ENCODE results near the gene LZTR1.

LZTR1 gene

DNA sequence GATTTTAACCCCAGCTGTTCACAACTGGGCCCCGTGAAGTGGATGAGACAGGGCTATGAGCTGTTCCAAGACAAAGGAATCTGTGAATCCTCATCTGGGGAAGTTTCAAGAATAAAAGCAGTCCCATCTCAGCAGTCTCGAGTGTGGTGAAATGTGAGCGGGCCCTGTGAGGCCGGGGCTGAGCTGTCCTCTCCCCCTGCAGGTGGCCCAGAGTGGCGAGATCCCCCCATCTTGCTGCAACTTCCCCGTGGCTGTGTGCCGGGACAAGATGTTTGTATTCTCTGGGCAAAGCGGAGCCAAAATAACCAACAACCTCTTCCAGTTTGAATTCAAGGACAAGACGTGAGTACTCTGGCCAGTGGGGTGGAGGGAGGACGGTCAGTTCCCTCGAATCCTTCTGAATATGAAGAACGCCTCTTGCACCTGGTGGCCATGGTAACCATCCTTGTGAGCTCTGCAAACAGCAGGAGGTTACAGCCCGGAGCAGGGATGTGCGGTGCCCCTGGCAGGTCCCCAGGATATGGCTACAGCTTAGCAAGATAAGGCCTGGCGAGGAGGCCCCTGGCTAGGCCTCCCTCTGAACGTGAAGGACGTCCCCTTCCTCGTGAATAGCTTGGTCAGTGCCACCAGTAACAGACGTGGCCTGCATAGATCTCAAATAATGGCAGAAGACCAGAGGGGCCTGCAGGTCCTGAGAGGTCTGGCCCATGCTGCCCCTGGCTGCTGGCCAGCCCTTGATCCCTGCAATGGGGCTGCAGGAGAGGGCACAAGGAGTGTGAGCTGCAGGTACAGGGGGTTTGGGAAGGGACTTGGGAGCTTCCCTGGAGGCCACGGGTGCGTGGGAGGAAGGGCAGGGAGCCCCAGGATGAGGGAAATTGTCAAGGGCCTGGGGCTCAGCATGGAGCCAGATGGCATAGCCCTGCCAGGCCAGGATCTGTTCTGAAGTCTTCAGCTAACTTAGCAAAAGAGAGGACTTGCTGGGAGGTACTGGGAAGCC, 8.4 kb downstream of the LZTR1 start:
- Mint-ChIP-seq H3K27ac (no peak overlapping the region), H3K36me3 (peaks cover 12% of the 10 kb centered on the region), H3K9me3 (no peaks in the 10 kb centered on the region), H3K4me3 (no peak overlapping the region), H3K27me3 (no peaks in the 10 kb centered on the region), H3K4me1 (peaks cover 2% of the 10 kb centered on the region)
- ATAC-seq (ENCODE audit: low read depth) (no peak), DNase-seq (ENCODE audit: low spot score in 2 of 2) (no peak)

DNA sequence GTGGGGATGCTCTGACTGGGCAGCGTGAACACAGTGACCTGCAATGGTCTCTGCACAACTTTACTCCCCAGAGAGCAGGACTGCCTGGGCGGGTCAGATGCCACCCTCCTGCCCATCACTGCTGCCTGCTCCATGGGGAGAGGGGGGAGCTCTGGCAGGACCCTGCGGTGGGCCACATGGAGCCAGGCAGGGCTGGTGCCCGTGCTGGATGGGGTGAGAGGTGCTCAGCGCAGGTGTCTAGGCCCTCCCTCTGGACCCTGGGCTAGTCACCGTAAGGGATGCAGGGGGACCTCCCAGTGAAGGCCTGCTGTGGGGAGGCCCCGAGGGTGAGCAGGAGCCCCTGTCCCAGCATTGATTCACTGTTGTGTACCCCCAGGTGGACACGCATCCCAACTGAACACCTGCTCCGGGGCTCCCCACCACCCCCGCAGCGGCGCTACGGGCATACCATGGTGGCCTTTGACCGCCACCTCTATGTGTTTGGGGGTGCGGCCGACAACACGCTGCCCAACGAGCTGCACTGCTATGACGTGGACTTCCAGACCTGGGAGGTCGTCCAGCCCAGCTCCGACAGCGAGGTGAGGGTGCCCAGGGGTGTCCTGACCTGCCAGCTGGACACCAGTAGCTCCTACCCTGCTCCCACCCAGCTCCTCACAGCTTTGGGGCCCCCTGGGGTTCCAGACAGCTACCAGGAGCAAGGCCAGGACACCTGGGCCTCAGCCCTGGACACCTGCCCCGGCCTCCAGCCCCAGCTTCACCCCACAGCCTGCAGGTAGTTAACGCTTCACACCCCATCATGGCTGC, 9.4 kb downstream of the LZTR1 start:
- peaks cover 10% of the 10 kb centered on the region for H3K36me3 Mint-ChIP-seq

DNA sequence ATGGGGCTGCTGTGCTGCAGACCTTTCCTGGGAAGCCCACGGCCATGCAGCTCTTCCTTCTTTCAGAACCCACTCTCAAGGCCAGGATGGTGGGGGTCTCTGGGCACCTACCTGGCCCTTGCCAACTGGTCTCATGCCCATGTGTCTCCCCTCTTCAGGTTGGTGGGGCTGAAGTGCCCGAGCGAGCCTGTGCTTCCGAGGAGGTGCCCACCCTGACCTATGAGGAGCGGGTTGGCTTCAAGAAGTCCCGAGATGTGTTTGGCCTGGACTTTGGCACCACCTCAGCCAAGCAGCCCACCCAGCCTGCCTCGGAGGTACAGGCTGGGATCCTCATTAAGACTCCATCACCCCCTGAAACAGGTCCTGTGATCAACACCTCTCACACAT, 10.0 kb downstream of the LZTR1 start:
- Mint-ChIP-seq H3K4me3 (no peak overlapping the region), H3K27ac (no peak overlapping the region)

More for the DNA sequence above, 9.4 kb downstream of the LZTR1 start:
- Mint-ChIP-seq H3K4me1 (peaks cover under 1% of the 10 kb centered on the region), H3K9me3 (no peaks in the 10 kb centered on the region), H3K27ac (no peak overlapping the region), H3K4me3 (no peak overlapping the region), H3K27me3 (no peaks in the 10 kb centered on the region)
- ATAC-seq (ENCODE audit: low read depth) (no peak), DNase-seq (ENCODE audit: low spot score in 2 of 2) (no peak)

GRCh38 chr22:20992456-20993303, 10.6 kb downstream of the LZTR1 start:
- no peaks in the 10 kb centered on the region for H3K27me3 Mint-ChIP-seq
- no peak overlapping the region for H3K4me3 Mint-ChIP-seq
- ATAC-seq (ENCODE audit: low read depth): no peak
- no peak overlapping the region for H3K27ac Mint-ChIP-seq
- H3K9me3 Mint-ChIP-seq: no peaks in the 10 kb centered on the region
- no peak for DNase-seq (ENCODE audit: low spot score in 2 of 2)
- no peaks in the 10 kb centered on the region for H3K4me1 Mint-ChIP-seq
- H3K36me3 Mint-ChIP-seq: peaks cover 7% of the 10 kb centered on the region

More for the DNA sequence above, 10.0 kb downstream of the LZTR1 start:
- no peaks in the 10 kb centered on the region for H3K4me1 Mint-ChIP-seq
- no peaks in the 10 kb centered on the region for H3K27me3 Mint-ChIP-seq
- DNase-seq (ENCODE audit: low spot score in 2 of 2) (no peak), ATAC-seq (ENCODE audit: low read depth) (no peak)
- peaks cover 9% of the 10 kb centered on the region for H3K36me3 Mint-ChIP-seq
- H3K9me3 Mint-ChIP-seq: no peaks in the 10 kb centered on the region

- Mint-ChIP-seq H3K27me3 (no peaks in the 10 kb centered on the region), H3K9me3 (no peaks in the 10 kb centered on the region), H3K27ac (no peak overlapping the region), H3K4me3 (no peak overlapping the region), H3K36me3 (peaks cover 6% of the 10 kb centered on the region), H3K4me1 (no peaks in the 10 kb centered on the region)
- no peak for ATAC-seq (ENCODE audit: low read depth)
- DNase-seq (ENCODE audit: low spot score in 2 of 2): no peak
Observed at GRCh38 chr22:20993304-20994127, 11.4 kb downstream of the LZTR1 start.

- no peaks in the 10 kb centered on the region for H3K9me3 Mint-ChIP-seq
- H3K27me3 Mint-ChIP-seq: no peaks in the 10 kb centered on the region
- DNase-seq (ENCODE audit: low spot score in 2 of 2) (no peak), ATAC-seq (ENCODE audit: low read depth) (no peak)
- H3K4me3 Mint-ChIP-seq: no peak overlapping the region
- H3K36me3 Mint-ChIP-seq: peaks cover 6% of the 10 kb centered on the region
- H3K4me1 Mint-ChIP-seq: no peaks in the 10 kb centered on the region
- no peak overlapping the region for H3K27ac Mint-ChIP-seq
Observed at GRCh38 chr22:20994128-20994901, 12.2 kb downstream of the LZTR1 start.

- Mint-ChIP-seq H3K27ac (no peak overlapping the region), H3K9me3 (no peaks in the 10 kb centered on the region), H3K36me3 (peaks cover 6% of the 10 kb centered on the region), H3K27me3 (no peaks in the 10 kb centered on the region), H3K4me1 (no peaks in the 10 kb centered on the region), H3K4me3 (no peak overlapping the region)
- DNase-seq (ENCODE audit: low spot score in 2 of 2) (no peak), ATAC-seq (ENCODE audit: low read depth) (no peak)
Observed at GRCh38 chr22:20994902-20995241, 12.8 kb downstream of the LZTR1 start.

DNA sequence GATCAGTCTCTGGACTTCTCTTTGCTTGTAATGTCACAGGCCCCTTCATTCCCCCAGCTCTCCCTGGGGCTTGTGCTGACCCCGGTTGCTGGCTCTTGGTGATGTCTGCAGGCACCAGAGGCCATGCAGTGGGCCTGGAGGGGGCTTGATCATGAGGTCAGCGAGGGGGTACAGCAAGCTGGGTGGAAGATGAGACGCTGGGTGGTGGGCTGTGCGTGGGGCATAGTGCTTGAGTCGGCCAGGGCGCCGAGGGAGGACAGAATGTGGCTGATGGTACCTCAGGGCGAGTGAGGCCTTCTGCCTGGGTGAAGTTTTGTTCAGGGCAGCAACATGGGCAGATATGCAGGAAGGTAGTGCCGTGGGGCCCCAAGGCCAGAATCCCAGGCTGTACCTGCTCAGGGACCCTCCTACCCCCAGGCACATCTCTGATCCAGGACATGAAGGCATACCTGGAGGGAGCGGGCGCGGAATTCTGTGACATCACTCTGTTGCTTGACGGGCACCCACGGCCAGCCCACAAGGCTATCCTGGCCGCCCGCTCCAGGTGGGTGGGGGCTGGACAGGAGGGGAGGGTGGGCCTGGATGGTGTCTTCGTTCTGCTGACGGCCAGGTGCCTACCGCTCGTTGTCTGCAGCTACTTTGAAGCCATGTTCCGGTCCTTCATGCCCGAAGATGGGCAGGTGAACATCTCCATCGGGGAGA, 13.4 kb downstream of the LZTR1 start:
- no peak for ATAC-seq (ENCODE audit: low read depth)
- H3K4me1 Mint-ChIP-seq: no peaks in the 10 kb centered on the region
- H3K27me3 Mint-ChIP-seq: no peaks in the 10 kb centered on the region
- H3K27ac Mint-ChIP-seq: no peak overlapping the region
- no peaks in the 10 kb centered on the region for H3K9me3 Mint-ChIP-seq
- no peak overlapping the region for H3K4me3 Mint-ChIP-seq
- no peak for DNase-seq (ENCODE audit: low spot score in 2 of 2)
- H3K36me3 Mint-ChIP-seq: peaks cover 6% of the 10 kb centered on the region

GRCh38 chr22:20996031-20996410, 13.9 kb downstream of the LZTR1 start:
- H3K36me3 Mint-ChIP-seq: peaks cover 2% of the 10 kb centered on the region
- no peaks in the 10 kb centered on the region for H3K27me3 Mint-ChIP-seq
- H3K4me3 Mint-ChIP-seq: no peak overlapping the region
- H3K4me1 Mint-ChIP-seq: peaks cover under 1% of the 10 kb centered on the region
- DNase-seq (ENCODE audit: low spot score in 2 of 2): no peak
- no peak overlapping the region for H3K27ac Mint-ChIP-seq
- ATAC-seq (ENCODE audit: low read depth): no peak
- no peaks in the 10 kb centered on the region for H3K9me3 Mint-ChIP-seq

GRCh38 chr22:20996598-20997535, 14.8 kb downstream of the LZTR1 start:
- DNase-seq (ENCODE audit: low spot score in 2 of 2) (no peak), ATAC-seq (ENCODE audit: low read depth) (no peak)
- Mint-ChIP-seq H3K36me3 (peaks cover 4% of the 10 kb centered on the region), H3K9me3 (no peaks in the 10 kb centered on the region), H3K27me3 (no peaks in the 10 kb centered on the region), H3K4me3 (no peak overlapping the region), H3K27ac (no peak overlapping the region), H3K4me1 (peaks cover 6% of the 10 kb centered on the region)

DNA sequence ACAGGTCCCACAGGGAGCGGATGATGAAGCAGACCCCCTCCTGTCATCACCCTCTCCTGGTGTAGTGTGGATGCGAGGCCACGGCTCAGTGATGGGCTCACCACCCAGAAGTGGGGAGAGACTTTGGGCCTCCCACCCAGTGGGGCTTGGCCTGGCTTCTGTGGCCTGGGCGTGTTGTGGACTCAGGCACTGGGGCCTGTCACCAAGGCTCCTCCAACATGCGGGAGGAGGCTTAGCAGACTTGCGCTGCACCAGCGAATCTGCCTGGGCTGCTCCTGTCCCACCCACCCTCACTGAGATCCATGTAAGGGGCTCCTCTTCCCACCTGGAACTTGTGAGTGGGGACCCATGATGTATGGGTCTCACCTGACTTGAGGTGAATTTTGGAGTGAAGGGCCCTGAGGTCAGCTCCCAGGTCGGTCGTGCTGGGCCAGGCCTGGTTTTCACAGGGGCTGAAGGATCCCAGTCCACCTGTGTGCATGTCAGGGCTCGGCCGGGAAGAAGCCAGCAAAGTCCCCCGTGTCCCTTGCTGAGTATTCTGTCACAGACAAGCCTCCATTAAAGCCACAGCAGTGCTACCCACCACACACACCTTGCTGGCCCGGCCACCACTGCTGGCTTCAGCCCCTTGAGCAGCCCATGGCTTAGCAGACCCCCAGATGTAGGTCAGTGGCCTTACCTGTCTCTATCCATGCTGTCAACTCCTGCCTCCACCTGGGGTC, 15.6 kb downstream of the LZTR1 start:
- no peak overlapping the region for H3K4me3 Mint-ChIP-seq
- DNase-seq (ENCODE audit: low spot score in 2 of 2): no peak
- H3K9me3 Mint-ChIP-seq: no peaks in the 10 kb centered on the region
- no peak overlapping the region for H3K27ac Mint-ChIP-seq
- H3K4me1 Mint-ChIP-seq: peaks cover 7% of the 10 kb centered on the region
- no peak for ATAC-seq (ENCODE audit: low read depth)
- no peaks in the 10 kb centered on the region for H3K27me3 Mint-ChIP-seq
- H3K36me3 Mint-ChIP-seq: peaks cover 2% of the 10 kb centered on the region

Data from memory B cell (primary cell).